ENCODE results near the gene RNF167.

- TF ChIP-seq MYNN (tag by site-specific recombination; IDR thresholded peaks at IDR 0.05; ENCODE audit: borderline replicate concordance) (no peak), CTCF (tag by site-specific recombination; IDR thresholded peaks at IDR 0.05) (0 out of 2 replicates have a peak, but pooled peaks have one; percentile 46), ZNF555 (tag by site-specific recombination; conservative IDR thresholded peaks at IDR 0.05) (no peak), ZBTB20 (tag by site-specific recombination; IDR thresholded peaks at IDR 0.05) (no peak; the same call in 1 of the 2 replicates), ZNF266 (tag by site-specific recombination; IDR thresholded peaks at IDR 0.05; ENCODE audit: low read depth) (no peak), KLF8 (tag by site-specific recombination; IDR thresholded peaks at IDR 0.05) (peak; percentile 90), YY2 (tag by site-specific recombination; IDR thresholded peaks at IDR 0.05) (peak; percentile 98), ZNF664 (tag by site-specific recombination; IDR thresholded peaks at IDR 0.05) (no peak), ZFP3 (tag by site-specific recombination; IDR thresholded peaks at IDR 0.05; ENCODE audit: low read depth) (no peak), ZNF211 (tag by site-specific recombination; IDR thresholded peaks at IDR 0.05; ENCODE audit: low read depth) (no peak), PBX3 (CRISPR knock-in tag; IDR thresholded peaks at IDR 0.05) (no peak), YY1 (tag by site-specific recombination; IDR thresholded peaks at IDR 0.05) (peak; percentile 98), SALL2 (tag by site-specific recombination; IDR thresholded peaks at IDR 0.05; ENCODE audit: borderline replicate concordance) (no peak)
These were observed 27.7 kb downstream of the RNF167 start, which contains the start of gene SPAG7 for GRCh38 chr17:4967539-4968485.

All from HEK293 (cell line).